ENCODE data around the gene SLC25A18.

The SLC25A18 gene

DNA sequence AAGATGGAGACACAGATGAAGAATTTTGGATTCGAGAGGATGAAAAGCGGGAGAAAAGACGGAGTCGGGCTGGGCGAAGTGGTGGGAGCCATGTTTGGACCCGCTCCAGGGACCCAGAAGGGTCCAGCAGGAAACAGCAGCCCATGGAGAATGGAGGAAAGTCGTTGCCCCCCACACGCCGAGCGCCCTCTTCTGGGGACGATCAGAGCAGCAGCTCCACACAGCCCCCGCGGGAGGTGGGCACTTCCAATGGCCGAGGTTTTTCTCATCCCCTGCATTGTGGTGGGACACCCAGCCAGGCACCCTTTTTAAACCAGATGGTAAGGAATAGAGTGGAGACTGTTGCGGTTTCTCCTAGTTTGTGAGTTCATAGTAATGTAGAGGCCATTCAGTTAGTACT lies 22.8 kb upstream of the SLC25A18 start:
- no peak overlapping the region for H2BK5ac ChIP-seq (ENCODE audit: low read depth, low read length, poor library complexity)

DNA sequence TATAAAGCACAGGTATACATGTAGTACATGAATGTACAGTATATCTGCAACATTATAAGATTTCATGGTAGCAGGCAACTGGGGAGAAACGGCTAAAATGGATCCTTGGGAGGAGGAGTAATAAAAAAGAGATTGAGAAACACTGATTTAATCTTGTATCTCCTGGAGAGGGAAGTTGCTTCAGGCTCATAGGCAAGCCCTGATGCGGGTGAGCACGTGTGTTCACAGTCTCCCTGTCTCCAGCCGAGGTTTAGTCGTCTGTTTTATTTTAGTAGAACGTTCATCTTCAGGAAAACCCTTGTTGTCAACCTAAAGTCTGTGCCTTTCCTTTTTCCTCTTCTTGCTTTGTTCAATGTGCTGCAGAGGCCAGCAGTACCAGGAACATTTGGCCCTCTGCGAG lies 21.8 kb upstream of the SLC25A18 start:
- Histone ChIP-seq H3K27ac (ENCODE audit: low read depth, low read length) (no peak overlapping the region), H2AFZ (ENCODE audit: insufficient read depth, low read length, poor library complexity) (no peak overlapping the region), H3K79me1 (ENCODE audit: low read length) (no peaks in the 10 kb centered on the region), H3K14ac (ENCODE audit: low read length) (no peak overlapping the region), H2BK12ac (ENCODE audit: low read length) (no peak overlapping the region), H2BK5ac (ENCODE audit: low read depth, low read length, poor library complexity) (no peak overlapping the region), H3K23ac (ENCODE audit: low read length) (no peak overlapping the region), H3K36me3 (ENCODE audit: control insufficient read depth in 1 of 2, insufficient read depth in 2 of 2, low read length in 2 of 2) (peaks cover 11 to 23% of the 10 kb centered on the region in 2 experiments), H3K9me3 (ENCODE audit: insufficient read depth, low read depth, low read length) (no peaks in the 10 kb centered on the region), H4K12ac (ENCODE audit: low read depth, low read length) (no peak overlapping the region), H3K79me2 (ENCODE audit: control insufficient read depth, insufficient read depth, low read length, poor library complexity) (no peaks in the 10 kb centered on the region), H3K4me1 (ENCODE audit: control insufficient read depth in 1 of 2, insufficient read depth in 2 of 2, low read length in 2 of 2) (no peaks in the 10 kb centered on the region), H3K27me3 (ENCODE audit: insufficient read depth, low read length) (no peaks in the 10 kb centered on the region), H3K4me2 (ENCODE audit: low read length) (no peak overlapping the region), H3K4ac (ENCODE audit: low read depth, low read length) (no peak overlapping the region), H4K8ac (ENCODE audit: low read depth, low read length) (no peak overlapping the region), H3K9ac (ENCODE audit: low read length) (no peak overlapping the region), H2AK5ac (ENCODE audit: low read length) (no peak overlapping the region), H3K4me3 (ENCODE audit: low read depth, low read length) (no peak overlapping the region), H3K18ac (ENCODE audit: low read length) (no peak overlapping the region), H4K91ac (ENCODE audit: low read depth, low read length) (no peak overlapping the region), H2BK120ac (ENCODE audit: insufficient read depth, low read length, poor library complexity) (no peak overlapping the region)
- peak; percentile 64 to 82 for DNase-seq
- no CpG with 5 or more reads among the region's 7 CpGs for WGBS (ENCODE audit: extremely low coverage, insufficient coverage, insufficient read length)

More for the DNA sequence above, 22.8 kb upstream of the SLC25A18 start:
- Histone ChIP-seq H2BK120ac (ENCODE audit: insufficient read depth, low read length, poor library complexity) (no peak overlapping the region), H3K79me2 (ENCODE audit: control insufficient read depth, insufficient read depth, low read length, poor library complexity) (no peaks in the 10 kb centered on the region), H3K9ac (ENCODE audit: low read length) (no peak overlapping the region), H3K27me3 (ENCODE audit: insufficient read depth, low read length) (no peaks in the 10 kb centered on the region), H3K4me3 (ENCODE audit: low read depth, low read length) (no peak overlapping the region), H3K4me1 (ENCODE audit: control insufficient read depth in 1 of 2, insufficient read depth in 2 of 2, low read length in 2 of 2) (no peaks in the 10 kb centered on the region), H3K36me3 (ENCODE audit: control insufficient read depth in 1 of 2, insufficient read depth in 2 of 2, low read length in 2 of 2) (peaks cover 11 to 23% of the 10 kb centered on the region in 2 experiments), H3K4me2 (ENCODE audit: low read length) (no peak overlapping the region), H3K23ac (ENCODE audit: low read length) (no peak overlapping the region), H2AK5ac (ENCODE audit: low read length) (no peak overlapping the region), H2AFZ (ENCODE audit: insufficient read depth, low read length, poor library complexity) (no peak overlapping the region), H3K14ac (ENCODE audit: low read length) (no peak overlapping the region), H3K4ac (ENCODE audit: low read depth, low read length) (no peak overlapping the region), H2BK12ac (ENCODE audit: low read length) (no peak overlapping the region), H4K91ac (ENCODE audit: low read depth, low read length) (no peak overlapping the region), H3K79me1 (ENCODE audit: low read length) (no peaks in the 10 kb centered on the region), H3K27ac (ENCODE audit: low read depth, low read length) (no peak overlapping the region), H3K18ac (ENCODE audit: low read length) (no peak overlapping the region), H3K9me3 (ENCODE audit: insufficient read depth, low read depth, low read length) (no peaks in the 10 kb centered on the region), H4K12ac (ENCODE audit: low read depth, low read length) (no peak overlapping the region), H4K8ac (ENCODE audit: low read depth, low read length) (no peak overlapping the region)
- WGBS (ENCODE audit: extremely low coverage, insufficient coverage, insufficient read length): 100% methylated on average over 5 of the region's 15 CpGs
- DNase-seq: no peak

DNA sequence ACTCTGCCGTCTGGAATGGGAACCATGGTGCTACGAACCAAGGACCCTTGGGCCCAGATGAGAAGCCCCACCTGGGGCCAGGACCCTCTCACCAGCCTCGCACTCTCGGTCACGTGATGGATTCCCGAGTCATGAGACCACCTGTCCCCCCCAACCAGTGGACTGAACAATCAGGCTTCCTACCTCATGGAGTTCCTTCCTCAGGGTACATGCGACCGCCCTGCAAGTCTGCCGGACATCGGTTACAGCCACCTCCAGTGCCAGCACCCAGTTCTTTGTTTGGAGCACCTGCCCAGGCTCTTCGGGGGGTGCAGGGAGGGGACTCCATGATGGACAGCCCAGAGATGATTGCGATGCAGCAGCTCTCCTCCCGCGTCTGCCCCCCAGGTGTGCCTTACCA lies 20.8 kb upstream of the SLC25A18 start:
- H4K91ac ChIP-seq (ENCODE audit: low read depth, low read length): no peak overlapping the region
- H3K4ac ChIP-seq (ENCODE audit: low read depth, low read length): no peak overlapping the region
- no peak for DNase-seq
- H4K8ac ChIP-seq (ENCODE audit: low read depth, low read length): no peak overlapping the region
- no peak overlapping the region for H2BK120ac ChIP-seq (ENCODE audit: insufficient read depth, low read length, poor library complexity)
- H4K12ac ChIP-seq (ENCODE audit: low read depth, low read length): no peak overlapping the region
- H2AFZ ChIP-seq (ENCODE audit: insufficient read depth, low read length, poor library complexity): no peak overlapping the region
- H3K27me3 ChIP-seq (ENCODE audit: insufficient read depth, low read length): no peaks in the 10 kb centered on the region
- H3K9ac ChIP-seq (ENCODE audit: low read length): no peak overlapping the region
- H3K4me2 ChIP-seq (ENCODE audit: low read length): no peak overlapping the region
- H3K14ac ChIP-seq (ENCODE audit: low read length): no peak overlapping the region
- WGBS (ENCODE audit: extremely low coverage, insufficient coverage, insufficient read length): no CpG with 5 or more reads among the region's 14 CpGs
- no peak overlapping the region for H3K18ac ChIP-seq (ENCODE audit: low read length)
- H3K9me3 ChIP-seq (ENCODE audit: insufficient read depth, low read depth, low read length): no peaks in the 10 kb centered on the region
- H3K23ac ChIP-seq (ENCODE audit: low read length): no peak overlapping the region
- H3K79me2 ChIP-seq (ENCODE audit: control insufficient read depth, insufficient read depth, low read length, poor library complexity): no peaks in the 10 kb centered on the region
- no peaks in the 10 kb centered on the region for H3K4me1 ChIP-seq (ENCODE audit: control insufficient read depth in 1 of 2, insufficient read depth in 2 of 2, low read length in 2 of 2)
- peaks cover 11 to 23% of the 10 kb centered on the region in 2 experiments for H3K36me3 ChIP-seq (ENCODE audit: control insufficient read depth in 1 of 2, insufficient read depth in 2 of 2, low read length in 2 of 2)
- H2AK5ac ChIP-seq (ENCODE audit: low read length): no peak overlapping the region
- H3K4me3 ChIP-seq (ENCODE audit: low read depth, low read length): no peak overlapping the region
- H3K27ac ChIP-seq (ENCODE audit: low read depth, low read length): no peak overlapping the region
- H2BK5ac ChIP-seq (ENCODE audit: low read depth, low read length, poor library complexity): no peak overlapping the region
- no peak overlapping the region for H2BK12ac ChIP-seq (ENCODE audit: low read length)
- H3K79me1 ChIP-seq (ENCODE audit: low read length): no peaks in the 10 kb centered on the region

DNA sequence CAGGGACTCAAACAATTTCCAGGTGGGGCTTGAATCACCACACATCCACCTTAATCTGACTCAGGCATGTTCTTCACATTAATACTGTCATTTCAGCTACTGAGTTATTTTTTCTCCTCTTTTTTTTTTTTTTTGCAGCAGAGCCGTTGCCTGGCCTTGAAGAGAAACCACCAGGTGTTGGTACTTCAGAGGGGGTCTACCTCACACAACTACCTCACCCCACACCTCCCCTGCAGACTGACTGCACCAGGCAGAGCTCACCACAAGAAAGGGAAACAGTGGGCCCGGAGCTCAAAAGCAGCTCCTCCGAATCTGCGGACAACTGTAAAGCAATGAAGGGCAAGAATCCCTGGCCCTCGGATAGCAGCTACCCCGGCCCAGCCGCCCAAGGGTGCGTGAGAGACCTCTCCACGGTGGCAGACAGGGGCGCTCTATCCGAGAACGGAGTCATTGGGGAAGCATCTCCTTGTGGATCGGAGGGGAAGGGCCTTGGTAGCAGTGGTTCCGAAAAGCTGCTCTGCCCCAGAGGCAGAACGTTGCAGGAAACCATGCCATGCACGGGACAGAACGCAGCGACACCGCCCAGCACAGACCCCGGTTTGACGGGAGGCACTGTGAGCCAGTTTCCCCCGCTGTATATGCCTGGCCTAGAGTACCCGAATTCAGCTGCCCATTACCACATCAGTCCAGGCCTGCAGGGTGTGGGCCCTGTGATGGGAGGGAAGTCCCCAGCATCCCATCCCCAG lies 15.1 kb upstream of the SLC25A18 start:
- no peak overlapping the region for H3K27ac ChIP-seq (ENCODE audit: low read depth, low read length)
- H2AK5ac ChIP-seq (ENCODE audit: low read length): no peak overlapping the region
- H3K4me2 ChIP-seq (ENCODE audit: low read length): no peak overlapping the region
- no peak overlapping the region for H3K4ac ChIP-seq (ENCODE audit: low read depth, low read length)
- H2BK12ac ChIP-seq (ENCODE audit: low read length): no peak overlapping the region
- H4K12ac ChIP-seq (ENCODE audit: low read depth, low read length): no peak overlapping the region
- no peak overlapping the region for H3K14ac ChIP-seq (ENCODE audit: low read length)
- H3K27me3 ChIP-seq (ENCODE audit: insufficient read depth, low read length): no peaks in the 10 kb centered on the region
- H3K79me1 ChIP-seq (ENCODE audit: low read length): no peaks in the 10 kb centered on the region
- no CpG with 5 or more reads among the region's 23 CpGs for WGBS (ENCODE audit: extremely low coverage, insufficient coverage, insufficient read length)
- no peaks in the 10 kb centered on the region for H3K79me2 ChIP-seq (ENCODE audit: control insufficient read depth, insufficient read depth, low read length, poor library complexity)
- H3K9ac ChIP-seq (ENCODE audit: low read length): no peak overlapping the region
- no peak overlapping the region for H2BK120ac ChIP-seq (ENCODE audit: insufficient read depth, low read length, poor library complexity)
- H2BK5ac ChIP-seq (ENCODE audit: low read depth, low read length, poor library complexity): no peak overlapping the region
- no peak overlapping the region for H3K23ac ChIP-seq (ENCODE audit: low read length)
- no peak overlapping the region for H3K4me3 ChIP-seq (ENCODE audit: low read depth, low read length)
- no peaks in the 10 kb centered on the region for H3K4me1 ChIP-seq (ENCODE audit: control insufficient read depth in 1 of 2, insufficient read depth in 2 of 2, low read length in 2 of 2)
- DNase-seq: no peak
- H4K91ac ChIP-seq (ENCODE audit: low read depth, low read length): no peak overlapping the region
- H3K18ac ChIP-seq (ENCODE audit: low read length): no peak overlapping the region
- H3K36me3 ChIP-seq (ENCODE audit: control insufficient read depth in 1 of 2, insufficient read depth in 2 of 2, low read length in 2 of 2): peaks cover 20 to 25% of the 10 kb centered on the region in 2 experiments
- no peaks in the 10 kb centered on the region for H3K9me3 ChIP-seq (ENCODE audit: insufficient read depth, low read depth, low read length)
- no peak overlapping the region for H4K8ac ChIP-seq (ENCODE audit: low read depth, low read length)
- H2AFZ ChIP-seq (ENCODE audit: insufficient read depth, low read length, poor library complexity): no peak overlapping the region

Data from trophoblast cell (in vitro differentiated cells and primary cell).